Measurements from ENCODE around the gene UNC13C. TPM values are rescaled to one million over a fixed set of nuclear protein-coding genes. Genes with fewer than 3 reads are reported as not detected.

Gene UNC13C
- total and polyA plus RNA-seq, 2 donors (not counting 3 experiments of a cell fraction or from before 2014, with no cell fraction given): not detected

GRCh38 chr15:54304321-54304720 lies 326.1 kb downstream of the UNC13C start:
- intact Hi-C loops (cut with micrococcal nuclease) (no loop called here), dilution Hi-C loops (cut with MboI; ENCODE audit: extremely low pct_ligation_motif_present, low sequenced_read_pairs) (no loop called here)
- H3K9me1 ChIP-seq (replicated peaks; ENCODE audit: control insufficient read depth, extremely low read depth, insufficient read depth, low read length): no peaks in the 10 kb centered on the region
- H3K4me2 ChIP-seq (ENCODE audit: insufficient read depth, low read length): no peak overlapping the region
- TF ChIP-seq JUN (IDR thresholded peaks at IDR 0.05; ENCODE audit: borderline replicate concordance, insufficient read depth, insufficient read length, low read depth) (no peak), CTCF (IDR thresholded peaks at IDR 0.05; ENCODE audit: extremely low read depth in 1 of 2, insufficient read depth in 1 of 2, low read depth in 1 of 2, low read length in 2 of 2) (no peak), POLR2A (IDR thresholded peaks at IDR 0.05; ENCODE audit: low read depth, low read length) (no peak), GATA2 (IDR thresholded peaks at IDR 0.05; ENCODE audit: insufficient read depth, insufficient read length, low read depth, low read length) (no peak)
- no peaks in the 10 kb centered on the region for H3K27me3 ChIP-seq (ENCODE audit: control insufficient read depth in 2 of 2, insufficient read depth in 2 of 2, low read length in 2 of 2)
- no TSS peak for BruUV-seq (replicated peaks)
- no peak overlapping the region for H3K4me3 ChIP-seq (replicated peaks in 1 of 3; ENCODE audit: insufficient read depth in 1 of 3, low read depth in 1 of 3, low read length in 3 of 3)
- ChIA-PET CTCF (no interaction called here), POLR2A (no interaction called here)
- no peak overlapping the region for H3K9ac ChIP-seq (replicated peaks; ENCODE audit: extremely low read depth, insufficient read depth, low read length)
- H3K9me3 ChIP-seq (replicated peaks; ENCODE audit: control insufficient read depth, insufficient read depth, low read length): no peaks in the 10 kb centered on the region
- H3K79me2 ChIP-seq (ENCODE audit: control insufficient read depth, insufficient read depth, low read length): no peaks in the 10 kb centered on the region
- H3K36me3 ChIP-seq (ENCODE audit: control insufficient read depth in 2 of 2, extremely low read depth in 1 of 2, insufficient read depth in 2 of 2, low read length in 2 of 2): no peaks in the 10 kb centered on the region
- no peak overlapping the region for H2AFZ ChIP-seq (ENCODE audit: low read depth, low read length)
- no peaks in the 10 kb centered on the region for H3K4me1 ChIP-seq (ENCODE audit: control insufficient read depth, extremely low read depth, insufficient read depth, low read length)
- FAIRE-seq: no peak
- H3K27ac ChIP-seq (ENCODE audit: insufficient read depth, low read depth, low read length): no peak overlapping the region
- no peaks in the 10 kb centered on the region for H4K20me1 ChIP-seq (replicated peaks; ENCODE audit: control insufficient read depth, extremely low read depth, insufficient read depth, low read length)
- DNase-seq (ENCODE audit: low read depth, low spot score): no peak

- no peaks in the 10 kb centered on the region for H3K4me1 ChIP-seq (ENCODE audit: control insufficient read depth, extremely low read depth, insufficient read depth, low read length)
- no peak for TF ChIP-seq MAX (IDR thresholded peaks at IDR 0.05; ENCODE audit: insufficient read depth, insufficient read length)
- no peak for TF ChIP-seq POLR2A (IDR thresholded peaks at IDR 0.05; ENCODE audit: low read depth, low read length)
- no peak for TF ChIP-seq GATA2 (IDR thresholded peaks at IDR 0.05; ENCODE audit: insufficient read depth, insufficient read length, low read depth, low read length)
- TF ChIP-seq MYC (IDR thresholded peaks at IDR 0.05; ENCODE audit: low read depth, low read length): no peak
- no peak for TF ChIP-seq FOS (IDR thresholded peaks at IDR 0.05; ENCODE audit: borderline replicate concordance, insufficient read depth, low read length)
- TF ChIP-seq EZH2 (IDR thresholded peaks at IDR 0.05; ENCODE audit: borderline replicate concordance, low read depth, low read length, severe bottlenecking): no peak
- no peak for TF ChIP-seq CTCF (IDR thresholded peaks at IDR 0.05; ENCODE audit: extremely low read depth in 1 of 2, insufficient read depth in 1 of 2, low read depth in 1 of 2, low read length in 2 of 2)
- H2AFZ ChIP-seq (ENCODE audit: low read depth, low read length): no peak overlapping the region
- ChIA-PET POLR2A (no interaction called here), CTCF (no interaction called here)
- H3K9me3 ChIP-seq (replicated peaks; ENCODE audit: control insufficient read depth, insufficient read depth, low read length): no peaks in the 10 kb centered on the region
- no peak for DNase-seq (ENCODE audit: low read depth, low spot score)
- no peaks in the 10 kb centered on the region for H3K27me3 ChIP-seq (ENCODE audit: control insufficient read depth in 2 of 2, insufficient read depth in 2 of 2, low read length in 2 of 2)
- no peaks in the 10 kb centered on the region for H3K36me3 ChIP-seq (ENCODE audit: control insufficient read depth in 2 of 2, extremely low read depth in 1 of 2, insufficient read depth in 2 of 2, low read length in 2 of 2)
- no peak overlapping the region for H3K4me2 ChIP-seq (ENCODE audit: insufficient read depth, low read length)
- dilution Hi-C loops (cut with MboI; ENCODE audit: extremely low pct_ligation_motif_present, low sequenced_read_pairs) (no loop called here), intact Hi-C loops (cut with micrococcal nuclease) (no loop called here)
- H3K4me3 ChIP-seq (replicated peaks in 1 of 3; ENCODE audit: insufficient read depth in 1 of 3, low read depth in 1 of 3, low read length in 3 of 3): no peak overlapping the region
- H3K27ac ChIP-seq (ENCODE audit: insufficient read depth, low read depth, low read length): no peak overlapping the region
- H3K9ac ChIP-seq (replicated peaks; ENCODE audit: extremely low read depth, insufficient read depth, low read length): no peak overlapping the region
- H3K79me2 ChIP-seq (ENCODE audit: control insufficient read depth, insufficient read depth, low read length): no peaks in the 10 kb centered on the region
- BruUV-seq (replicated peaks): no TSS peak
- no peak for FAIRE-seq
- no peaks in the 10 kb centered on the region for H3K9me1 ChIP-seq (replicated peaks; ENCODE audit: control insufficient read depth, extremely low read depth, insufficient read depth, low read length)
- no peaks in the 10 kb centered on the region for H4K20me1 ChIP-seq (replicated peaks; ENCODE audit: control insufficient read depth, extremely low read depth, insufficient read depth, low read length)
Measured at GRCh38 chr15:54305138-54305537, 326.9 kb downstream of the UNC13C start.

All from endothelial cell of umbilical vein (primary cell).